GM21737 (cell line): ENCODE results near the gene KIF18B.
A peak's percentile ranks its signal among the peaks of the same experiment; 100 is the strongest.

Experiments used
- ATAC-seq: cut with Tn5 transposase; IDR thresholded peaks from one replicate; pipeline ENCODE4 v1.9.1; 2021; ENCODE audit warnings: mild to moderate bottlenecking, moderate library complexity; ENCODE audit not compliant: unreplicated experiment

KIF18B gene

DNA sequence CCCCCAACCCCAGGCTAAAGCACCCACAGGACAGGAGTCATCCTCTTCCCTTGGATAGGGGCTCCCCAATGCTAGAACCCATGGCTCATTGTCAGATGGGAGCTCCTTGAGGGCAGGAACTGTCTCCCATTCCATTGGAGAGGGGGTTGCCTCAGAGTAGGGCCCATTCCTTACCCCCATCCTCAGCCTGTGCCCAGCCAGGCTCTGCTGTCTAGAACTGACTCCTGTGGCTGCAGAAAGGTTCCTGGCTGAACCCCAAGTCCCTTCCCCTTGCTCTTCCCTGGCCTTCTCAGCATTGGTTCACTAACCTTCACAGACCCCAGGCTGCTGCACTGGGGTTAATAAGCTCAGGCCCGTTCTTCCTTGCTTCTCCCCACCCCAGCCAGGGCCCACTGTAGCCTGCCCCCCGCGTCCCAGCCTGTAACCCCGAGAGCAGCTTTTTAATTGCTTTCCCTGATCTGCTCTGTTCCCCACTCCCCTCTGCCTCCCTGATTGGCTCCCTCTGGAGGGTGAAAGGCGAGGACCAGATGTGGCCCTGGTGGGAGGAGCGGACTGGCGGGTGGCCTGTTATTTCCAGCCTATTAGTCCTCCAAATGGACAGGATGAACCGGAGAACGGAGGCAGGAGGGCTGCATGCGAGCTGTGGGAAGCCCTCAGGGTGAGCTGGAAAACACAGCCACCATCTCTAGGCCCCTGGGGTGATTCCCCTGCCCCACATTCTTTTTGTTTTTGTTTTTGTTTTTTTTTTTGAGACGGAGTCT, 26.3 kb downstream of the KIF18B start:
- ATAC-seq = no peak

DNA sequence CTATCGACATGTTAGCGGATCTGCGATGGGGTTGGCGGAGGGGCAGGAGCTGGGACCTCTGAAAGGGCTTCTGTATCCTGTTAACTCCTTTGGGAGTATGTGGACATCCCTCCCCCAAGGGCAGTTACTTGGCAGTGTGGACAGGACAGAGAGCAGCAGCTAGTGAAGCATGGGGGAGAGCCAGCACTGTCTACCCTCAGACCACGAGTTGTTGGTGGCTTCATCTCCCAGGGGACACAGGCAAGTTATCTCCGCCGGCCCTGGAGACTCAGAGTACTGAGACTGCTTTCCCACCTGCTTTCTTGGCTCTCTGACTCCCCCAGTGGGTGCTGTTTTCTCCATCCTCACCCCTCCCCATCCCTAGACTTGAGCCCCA, 27.0 kb downstream of the KIF18B start:
- no peak for ATAC-seq

DNA sequence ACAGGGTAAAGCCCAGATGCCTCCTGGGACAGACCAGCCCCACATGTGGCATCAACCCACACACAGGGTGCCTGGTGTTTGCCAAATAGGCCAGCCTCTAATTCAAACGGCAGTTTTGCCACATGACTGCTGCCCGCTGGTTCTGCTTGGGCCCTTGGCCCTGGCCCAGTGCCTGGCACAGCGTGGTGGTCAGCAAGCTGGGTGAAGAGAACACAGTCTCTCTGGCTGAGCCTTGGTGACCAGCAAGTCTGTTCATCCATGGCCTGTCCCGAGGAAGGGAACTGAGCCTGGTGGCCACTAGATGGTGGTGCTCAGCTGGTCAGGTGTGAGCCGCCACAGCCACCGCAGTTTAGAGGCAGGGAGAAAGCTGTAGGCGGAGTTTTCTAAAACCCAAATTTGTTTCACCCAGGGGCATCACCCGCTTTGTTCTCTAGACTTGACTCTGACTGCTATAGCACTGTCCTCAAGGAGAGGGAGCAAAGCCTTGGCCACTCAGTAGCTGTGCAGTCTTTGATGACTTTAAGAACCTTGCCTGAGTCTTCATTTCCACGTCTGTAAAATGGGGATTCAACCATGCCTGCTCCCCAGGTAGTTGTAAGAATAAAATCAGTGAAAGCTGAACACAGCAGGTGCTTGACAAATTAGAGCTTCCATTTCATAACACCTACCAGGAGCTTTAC, 27.5 kb downstream of the KIF18B start:
- peak; percentile 62 for ATAC-seq

DNA sequence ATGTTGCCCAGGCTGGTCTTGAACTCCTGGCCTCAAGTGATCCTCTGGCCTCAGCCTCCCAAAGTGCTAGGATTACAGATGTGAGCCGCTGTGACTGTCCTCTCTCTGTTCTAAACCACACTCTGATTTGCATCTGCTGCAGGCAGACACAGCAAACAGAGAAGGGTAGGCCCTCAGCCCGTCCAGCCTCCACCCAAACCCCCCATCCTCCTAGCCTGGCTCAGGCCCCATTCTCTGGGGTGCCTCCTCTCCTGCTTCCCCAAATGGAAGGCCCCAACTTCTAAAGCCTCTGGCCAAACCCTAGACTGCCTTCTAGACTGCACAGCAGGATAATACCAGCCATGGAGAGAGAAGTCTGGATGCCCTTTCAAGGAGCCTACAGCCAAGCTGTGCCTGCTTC, 28.2 kb downstream of the KIF18B start:
- ATAC-seq = no peak

- ATAC-seq = no peak
Measured at GRCh38 chr17:44918006-44918405, 29.6 kb downstream of the KIF18B start.

- no peak for ATAC-seq
Measured at GRCh38 chr17:44917456-44917855, 30.1 kb downstream of the KIF18B start.

GRCh38 chr17:44916781-44917241, 30.8 kb downstream of the KIF18B start:
- ATAC-seq = no peak

DNA sequence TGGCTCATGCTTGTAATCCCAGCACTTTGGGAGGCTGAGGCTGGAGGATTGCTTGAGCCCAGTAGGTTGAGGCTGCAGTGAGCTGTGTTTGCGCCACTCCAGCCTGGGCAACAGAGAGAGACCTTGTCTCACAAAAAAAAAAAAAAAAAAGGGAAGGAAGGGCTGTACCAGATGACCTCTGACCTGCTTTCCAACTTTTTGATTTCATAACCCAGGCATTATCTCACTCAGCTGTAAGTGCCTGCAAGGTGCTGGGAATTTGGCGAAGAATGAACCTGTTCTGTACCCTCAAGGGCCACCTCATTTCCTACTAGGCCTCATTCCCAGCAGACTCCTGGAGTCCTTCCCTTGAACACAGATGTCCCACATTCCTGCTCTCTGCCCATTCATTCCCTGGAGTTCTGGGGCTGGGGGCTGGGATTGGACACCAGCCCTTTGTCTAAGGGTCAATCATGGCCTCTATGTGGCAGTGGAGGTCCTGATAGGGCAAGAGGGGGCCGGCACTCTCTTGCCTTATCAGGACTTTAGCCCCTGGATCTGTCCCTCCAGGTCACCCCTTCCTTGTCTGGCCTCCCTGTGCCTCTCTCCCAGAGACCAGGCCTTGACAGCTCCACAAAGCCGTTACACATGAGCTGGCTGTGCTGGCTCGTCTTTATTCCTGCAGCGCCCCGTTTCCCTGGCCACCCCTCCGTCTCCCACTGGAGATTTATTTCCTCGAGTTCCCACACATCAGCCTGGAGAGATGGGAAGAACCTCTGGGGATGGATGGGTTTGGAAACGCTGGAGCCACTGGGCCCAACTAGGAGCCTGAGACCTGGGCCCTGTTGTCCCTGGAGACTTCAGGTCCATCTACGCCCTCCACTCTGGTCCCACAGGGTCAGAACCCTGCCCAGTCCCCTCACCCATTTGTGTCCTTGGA, 31.5 kb downstream of the KIF18B start:
- no peak for ATAC-seq

DNA sequence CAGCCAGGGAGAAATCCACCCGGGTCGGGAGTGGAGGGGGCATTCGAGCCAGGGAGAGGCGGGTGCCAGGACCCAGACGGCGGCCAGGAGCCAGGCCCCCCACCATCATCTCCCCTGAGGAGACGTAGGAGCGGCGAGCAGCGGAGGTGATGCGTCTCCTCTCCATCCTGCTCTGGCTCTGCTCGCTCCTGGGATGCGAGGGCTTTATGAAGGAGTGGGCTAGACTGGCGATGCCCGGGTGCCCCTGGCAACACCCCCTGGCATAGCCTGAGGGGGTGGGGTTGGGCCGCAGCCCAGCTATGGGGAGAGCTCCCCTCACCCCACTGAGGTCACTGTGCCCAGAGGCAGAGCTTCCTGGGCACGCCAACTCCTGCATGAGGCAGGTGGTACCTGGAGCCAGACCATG, 32.2 kb downstream of the KIF18B start, which contains the start of gene GFAP:
GFAP (minus strand) TSS at position 180 of the 406 bp plus-strand sequence; CDS start at position 166, 14 bp downstream.
- ATAC-seq = no peak

DNA sequence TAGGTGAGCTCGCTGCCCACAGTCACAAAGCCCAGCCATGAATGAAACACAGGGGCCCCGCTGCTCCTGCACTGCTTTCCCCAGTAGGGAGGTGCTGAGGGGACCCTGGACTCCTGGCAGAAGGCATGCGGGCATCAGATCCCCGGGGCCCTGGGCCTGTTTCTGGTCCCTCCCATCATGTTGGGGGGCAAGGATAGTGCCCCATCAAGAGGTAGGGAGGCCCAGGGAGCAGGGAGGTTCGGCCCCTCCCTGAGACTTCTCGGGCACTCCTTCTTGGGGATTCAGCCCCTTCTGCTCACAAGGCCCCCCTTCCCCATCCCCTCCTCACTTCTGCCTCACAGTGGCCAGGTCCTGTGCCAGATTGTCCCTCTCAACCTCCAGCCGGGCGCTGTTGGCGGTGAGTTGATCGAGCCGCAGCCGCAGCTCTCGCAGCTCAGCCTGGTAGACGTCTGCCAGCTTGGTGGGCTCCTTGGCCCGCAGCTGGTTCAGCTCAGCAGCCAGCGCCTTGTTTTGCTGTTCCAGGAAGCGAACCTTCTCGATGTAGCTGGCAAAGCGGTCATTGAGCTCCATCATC, 32.8 kb downstream of the KIF18B start:
- no peak for ATAC-seq

- ATAC-seq = no peak
Measured at GRCh38 chr17:44914148-44914547, 33.4 kb downstream of the KIF18B start.

- no peak for ATAC-seq
Measured at GRCh38 chr17:44913676-44914075, 33.9 kb downstream of the KIF18B start.

DNA sequence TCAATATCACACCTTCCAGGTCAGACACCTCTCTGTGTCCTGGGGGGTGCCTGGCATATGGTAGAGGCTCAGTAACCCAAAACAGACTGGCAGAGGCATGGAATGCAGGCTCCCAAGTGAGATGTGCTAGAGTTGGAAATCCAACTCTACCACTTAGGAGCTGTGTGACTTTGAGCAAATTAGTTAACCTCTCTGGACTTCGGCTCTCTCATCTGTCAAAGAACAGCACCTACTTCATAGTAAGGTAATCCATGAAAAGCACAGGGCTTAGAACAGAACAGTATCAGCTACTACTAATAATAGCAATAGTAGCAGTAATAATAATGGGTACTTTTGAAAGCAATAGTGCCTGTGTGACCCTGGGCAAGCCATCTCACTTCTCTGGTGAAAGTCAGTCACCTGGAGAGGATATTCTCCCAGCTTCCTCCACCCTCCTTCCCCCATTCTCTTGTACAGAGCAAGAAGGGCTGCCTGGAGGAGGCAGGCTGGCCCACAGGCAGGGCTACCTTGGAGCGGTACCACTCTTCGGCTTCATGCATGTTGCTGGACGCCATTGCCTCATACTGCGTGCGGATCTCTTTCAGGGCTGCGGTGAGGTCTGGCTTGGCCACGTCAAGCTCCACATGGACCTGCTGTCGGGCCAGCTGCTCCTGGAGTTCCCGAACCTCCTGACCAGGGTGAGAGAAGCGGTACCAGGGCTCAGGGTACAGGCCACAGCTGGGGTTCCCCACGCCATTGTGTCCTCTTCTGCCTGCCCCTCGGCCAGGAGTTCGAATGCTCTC, 34.6 kb downstream of the KIF18B start:
- no peak for ATAC-seq

- no peak for ATAC-seq
Measured at GRCh38 chr17:44911133-44912001, 36.2 kb downstream of the KIF18B start.

DNA sequence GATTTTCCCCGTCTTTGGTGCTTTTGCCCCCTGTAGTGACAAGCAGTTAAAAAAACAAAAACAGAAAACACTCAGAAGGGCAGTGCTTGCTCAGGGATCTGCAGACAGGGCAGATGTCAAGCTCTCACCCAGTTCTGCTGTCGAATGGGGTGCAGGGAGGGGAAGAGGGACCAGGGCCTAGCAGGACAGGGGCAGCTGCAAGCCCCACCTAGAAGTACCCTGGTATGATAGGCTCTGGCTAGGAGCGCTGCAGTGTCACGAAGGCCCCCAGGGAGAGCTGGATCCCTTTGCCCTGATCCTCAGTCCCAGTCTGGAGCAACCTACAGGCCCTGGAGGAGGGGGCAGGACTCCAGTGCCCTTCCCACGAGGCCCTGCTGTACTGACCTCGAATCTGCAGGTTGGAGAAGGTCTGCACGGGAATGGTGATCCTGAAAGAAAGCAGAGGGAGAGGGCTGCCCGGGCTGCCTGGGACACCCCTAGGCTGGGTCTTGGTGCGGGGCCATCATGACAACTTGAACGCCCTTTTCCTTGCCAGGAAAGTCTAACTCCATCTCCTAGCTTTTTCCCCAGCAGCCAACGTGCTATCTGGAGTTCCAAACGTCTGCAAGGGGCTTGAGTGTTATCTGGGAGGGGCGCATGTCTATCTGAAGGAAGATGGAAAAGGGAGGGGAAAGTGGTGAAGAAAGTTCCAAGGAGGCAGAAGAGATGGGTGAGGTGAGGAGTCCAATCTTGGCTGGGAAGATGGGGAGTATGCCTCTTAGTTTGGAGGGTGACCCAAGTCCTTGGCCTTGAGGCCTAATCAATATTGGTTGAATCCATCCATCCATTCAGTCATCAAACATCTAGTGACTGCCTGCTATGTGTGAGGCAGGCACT, 37.1 kb downstream of the KIF18B start:
- ATAC-seq = no peak

DNA sequence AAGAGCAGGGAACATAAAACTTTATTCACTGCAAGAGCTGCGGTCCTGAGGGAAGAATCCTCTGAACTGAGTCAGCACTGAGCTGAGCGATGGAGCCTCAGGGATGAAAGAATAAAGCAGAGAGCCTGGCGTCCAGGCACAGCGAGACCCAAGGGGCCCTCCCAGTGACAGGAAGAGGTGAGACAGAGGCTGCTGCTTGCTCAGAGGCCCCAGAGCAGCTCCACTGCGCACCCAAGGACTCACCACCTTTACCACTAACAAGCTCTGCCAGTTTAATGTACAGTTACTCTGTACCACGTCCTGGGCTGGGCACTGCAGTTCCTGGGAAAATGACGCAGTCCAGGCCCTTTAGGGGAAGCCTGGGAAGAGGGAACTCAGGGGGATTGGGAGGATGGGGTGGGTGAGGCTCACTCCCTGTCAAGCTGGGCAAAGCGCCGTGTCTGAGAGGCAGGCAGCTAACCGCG, 37.9 kb downstream of the KIF18B start:
- no peak for ATAC-seq

GRCh38 chr17:44908761-44909326, 38.7 kb downstream of the KIF18B start:
- no peak for ATAC-seq
